ENCODE data around the gene FCN1.
A peak's percentile ranks its signal among the peaks of the same experiment; 100 is the strongest.
"Not testable (repeated sequence)": the region's sequence is repeated elsewhere in the genome, so short reads cannot be mapped to it uniquely, and the experiment has no call there.

FCN1 gene

DNA sequence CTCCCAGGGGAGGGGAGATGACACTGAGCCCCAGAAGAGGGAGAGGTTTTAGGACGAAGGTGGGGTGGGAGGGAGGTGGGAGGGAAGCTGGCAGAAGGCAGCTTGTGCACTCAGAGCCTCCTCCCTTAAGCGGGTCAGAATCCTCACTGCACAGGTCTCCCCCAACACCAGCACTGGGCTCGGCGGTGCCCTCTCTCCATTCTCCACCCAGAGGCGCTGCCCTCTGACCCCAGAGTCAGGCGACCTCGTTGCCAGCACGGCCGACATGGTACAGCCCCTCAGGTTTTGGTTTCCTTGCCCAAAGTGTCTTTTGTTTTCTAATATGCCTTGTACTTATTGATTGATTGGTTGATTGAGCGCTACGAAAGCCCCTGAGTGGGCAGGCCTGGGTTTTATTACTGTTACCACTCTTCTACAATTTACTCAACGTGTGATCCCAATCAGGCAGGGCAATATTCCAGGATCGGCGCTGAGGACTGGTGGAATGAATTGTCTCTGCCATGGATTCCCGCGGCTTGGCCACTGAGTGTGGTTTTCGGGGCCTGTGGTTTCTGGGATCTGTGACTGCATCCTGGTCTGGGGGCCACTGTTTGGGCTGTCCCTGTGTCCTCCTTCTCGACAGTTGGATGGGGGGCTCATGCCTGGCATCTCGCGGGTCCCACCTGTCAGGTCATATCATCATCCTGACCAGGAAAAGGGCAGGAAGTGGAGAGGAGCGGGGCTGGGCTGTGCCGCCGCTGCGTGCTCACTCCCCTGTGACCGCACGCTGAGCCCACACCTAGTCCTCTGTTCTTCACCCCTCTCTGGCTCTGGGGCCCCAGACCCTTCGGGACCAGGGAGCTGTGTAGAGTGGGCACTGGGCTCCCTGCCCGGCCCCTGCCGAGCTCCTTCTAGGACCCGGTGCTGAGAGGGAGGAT lies 46.7 kb downstream of the FCN1 start:
- DNase-seq, result no peak

DNA sequence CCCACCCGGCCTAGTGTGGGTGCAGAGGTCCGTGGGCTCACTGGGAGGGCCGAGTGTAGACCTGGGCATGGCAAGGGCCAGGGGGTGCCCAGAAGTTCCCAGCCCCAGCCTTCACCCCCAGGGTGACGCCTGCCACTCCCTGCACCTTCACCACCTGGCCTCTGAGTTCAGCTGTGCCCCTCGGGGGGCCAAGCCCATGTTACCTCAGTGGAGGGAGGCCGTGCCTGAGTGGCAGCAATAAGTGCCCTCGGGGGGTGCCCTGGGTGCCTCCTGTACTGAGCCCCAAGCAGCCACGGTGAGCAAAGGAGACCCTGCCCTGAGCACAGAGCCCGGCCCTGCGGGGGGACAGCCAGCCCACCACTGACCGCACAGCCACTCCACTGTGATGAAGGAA lies 47.4 kb downstream of the FCN1 start:
- DNase-seq, result no peak

DNA sequence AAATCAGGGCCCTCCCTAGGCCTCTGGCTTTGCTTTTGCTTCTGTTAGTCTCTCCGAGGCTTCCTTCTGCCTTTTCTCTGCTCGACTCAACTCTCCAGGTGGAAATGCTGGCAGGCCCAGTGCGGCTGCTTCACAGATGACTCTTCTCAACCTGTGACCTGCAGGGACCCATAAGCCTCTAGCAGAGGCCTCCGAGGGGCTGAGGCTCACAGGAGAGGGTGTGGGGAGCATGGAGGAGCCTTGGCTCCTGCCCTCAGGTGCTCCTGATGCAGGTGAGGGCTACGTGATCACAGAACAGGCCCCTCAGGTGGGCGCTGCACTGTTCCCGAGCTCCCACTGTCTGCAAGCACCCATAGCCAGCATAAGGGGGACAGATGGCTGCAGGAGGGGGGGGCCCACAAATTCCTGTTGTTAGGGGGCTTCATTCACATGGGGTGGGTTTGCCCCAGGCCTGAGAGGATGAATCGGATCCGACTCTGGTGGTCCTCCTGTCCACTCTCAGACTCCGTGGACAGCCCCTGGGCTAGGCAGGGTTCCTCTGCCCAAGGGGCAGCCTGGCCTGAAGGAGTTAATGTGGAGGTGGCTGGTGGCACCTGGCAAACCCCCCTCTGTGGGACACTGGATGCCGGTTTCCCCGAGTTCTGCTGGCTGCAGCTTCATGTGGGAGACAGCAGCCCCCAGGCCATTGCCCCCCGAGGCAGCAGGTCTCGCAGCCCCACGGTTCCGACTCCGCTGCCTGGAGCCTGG lies 48.0 kb downstream of the FCN1 start:
- DNase-seq, result peak; percentile 55

DNA sequence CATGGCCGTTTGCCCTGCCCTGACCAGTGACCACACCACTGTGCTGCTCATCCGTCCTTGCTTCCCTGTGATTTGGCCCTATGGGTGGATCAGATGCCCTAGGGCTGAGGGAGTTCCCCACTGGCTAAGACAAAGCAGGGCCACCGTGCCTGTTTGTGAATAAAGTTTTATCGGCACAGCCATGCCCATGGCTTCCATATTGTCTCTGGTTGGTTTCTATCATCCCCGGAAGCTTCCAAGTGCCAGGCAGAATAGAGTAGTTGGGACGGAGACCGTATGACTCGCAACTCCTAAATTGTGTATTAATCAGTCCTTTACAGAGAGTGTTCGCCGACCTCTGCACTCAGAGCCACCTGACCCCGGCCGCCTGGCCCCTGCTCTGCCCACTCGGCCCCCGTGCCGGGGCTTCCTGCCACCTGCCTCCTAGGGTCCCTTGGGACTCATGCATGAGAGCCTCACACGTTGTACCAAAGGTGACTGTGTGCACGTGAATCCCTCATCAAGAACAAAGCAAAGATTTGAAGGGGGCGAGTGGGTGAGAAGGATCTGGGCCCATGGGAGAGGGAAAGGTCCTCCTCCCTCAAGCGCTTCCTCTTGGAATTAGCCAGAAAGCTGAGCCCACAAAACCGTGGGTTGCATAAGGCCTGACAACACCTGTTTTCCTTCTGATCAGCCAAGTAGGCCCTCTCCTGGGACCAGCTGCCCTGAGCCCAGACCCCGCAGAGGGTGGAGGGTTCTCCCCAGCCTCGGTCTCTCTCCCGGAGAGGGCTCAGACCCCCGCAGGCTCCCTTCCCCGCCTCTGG lies 48.8 kb downstream of the FCN1 start:
- DNase-seq, result peak; percentile 55

DNA sequence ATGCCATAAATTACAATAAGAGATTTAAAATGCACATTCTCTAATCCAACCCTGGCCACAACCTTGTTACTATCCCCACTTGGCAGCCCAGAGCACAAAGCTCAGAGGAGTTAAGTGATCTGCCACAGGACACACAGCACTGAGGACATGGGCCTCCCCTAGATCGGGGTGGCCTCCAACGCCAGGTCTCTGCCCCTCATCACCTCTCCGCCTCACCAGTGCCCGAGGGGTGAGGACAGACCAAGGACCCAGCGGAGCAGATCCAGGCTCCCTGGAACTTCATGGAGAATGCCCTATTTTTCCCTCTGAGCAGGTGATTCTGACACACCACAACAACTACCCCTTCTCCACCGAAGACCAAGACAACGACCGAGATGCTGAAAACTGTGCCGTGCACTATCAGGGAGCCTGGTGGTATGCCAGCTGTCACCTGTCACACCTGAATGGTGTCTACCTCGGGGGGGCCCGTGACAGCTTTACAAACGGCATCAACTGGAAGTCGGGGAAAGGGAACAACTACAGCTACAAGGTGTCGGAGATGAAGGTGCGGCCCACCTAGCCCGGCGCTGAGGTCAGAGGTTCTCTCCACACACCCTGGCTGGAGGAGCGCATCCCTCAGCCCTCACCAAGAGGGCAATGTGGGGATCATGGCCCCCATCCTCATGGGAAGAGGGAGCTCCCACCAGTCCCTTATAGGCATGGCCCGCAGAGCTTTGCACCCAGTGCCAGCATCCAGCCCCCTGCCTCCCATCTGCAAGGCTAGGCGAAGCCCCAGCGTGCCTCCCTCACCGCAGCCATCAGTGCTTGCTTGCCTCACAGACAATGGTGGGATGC lies 49.6 kb downstream of the FCN1 start:
- peak; percentile 15 for DNase-seq

DNA sequence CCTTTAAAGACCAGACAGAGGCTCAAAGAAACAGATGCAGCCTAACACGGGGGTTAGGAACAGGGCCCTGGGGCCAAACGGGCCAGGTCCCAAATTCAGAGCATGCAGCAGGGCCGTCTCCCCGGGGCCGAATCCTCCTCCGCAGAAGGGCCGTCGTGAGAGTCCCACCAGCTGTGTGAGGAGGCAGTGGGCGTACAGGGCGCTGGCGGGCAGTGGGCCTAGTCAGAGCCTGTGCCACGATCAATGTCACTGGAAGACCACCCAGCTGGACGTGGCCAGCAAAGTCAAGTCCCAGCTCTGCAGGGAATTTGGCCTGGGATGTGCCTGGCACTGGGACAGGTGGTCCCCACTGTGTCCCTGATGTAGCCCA lies 52.9 kb downstream of the FCN1 start:
- DNase-seq, result no peak

- no peak for DNase-seq
These were observed 53.5 kb downstream of the FCN1 start for GRCh38 chr9:134863941-134864820.

DNA sequence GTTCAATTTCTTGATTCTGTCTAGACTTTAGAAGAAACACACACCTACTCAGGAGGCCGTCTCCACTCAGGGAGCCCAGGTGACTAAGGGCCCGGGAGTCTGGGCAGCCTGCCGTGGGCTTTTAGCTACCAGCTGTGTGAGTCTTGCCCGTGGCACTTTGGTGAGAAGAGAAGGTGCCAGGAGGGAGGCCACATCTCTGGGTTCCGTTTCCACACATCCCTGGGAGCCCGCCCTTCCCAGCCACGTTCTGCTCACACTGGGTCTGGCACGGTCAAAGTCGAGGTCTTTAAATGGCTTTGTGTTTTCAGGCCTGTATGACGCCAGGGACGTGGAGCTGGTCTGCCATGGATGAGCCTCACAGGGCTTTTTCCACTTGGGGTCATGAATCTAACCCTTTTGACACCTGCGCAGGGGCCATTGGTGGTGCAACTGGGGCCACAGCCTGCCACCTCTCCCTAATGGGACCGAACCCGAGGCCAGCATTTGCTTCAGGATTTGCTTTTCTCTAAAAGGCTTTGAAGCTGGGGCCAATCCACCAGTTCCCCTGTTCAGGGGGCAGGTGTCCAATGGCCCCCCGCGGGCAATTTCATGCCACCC lies 54.3 kb downstream of the FCN1 start:
- DNase-seq, result no peak

DNA sequence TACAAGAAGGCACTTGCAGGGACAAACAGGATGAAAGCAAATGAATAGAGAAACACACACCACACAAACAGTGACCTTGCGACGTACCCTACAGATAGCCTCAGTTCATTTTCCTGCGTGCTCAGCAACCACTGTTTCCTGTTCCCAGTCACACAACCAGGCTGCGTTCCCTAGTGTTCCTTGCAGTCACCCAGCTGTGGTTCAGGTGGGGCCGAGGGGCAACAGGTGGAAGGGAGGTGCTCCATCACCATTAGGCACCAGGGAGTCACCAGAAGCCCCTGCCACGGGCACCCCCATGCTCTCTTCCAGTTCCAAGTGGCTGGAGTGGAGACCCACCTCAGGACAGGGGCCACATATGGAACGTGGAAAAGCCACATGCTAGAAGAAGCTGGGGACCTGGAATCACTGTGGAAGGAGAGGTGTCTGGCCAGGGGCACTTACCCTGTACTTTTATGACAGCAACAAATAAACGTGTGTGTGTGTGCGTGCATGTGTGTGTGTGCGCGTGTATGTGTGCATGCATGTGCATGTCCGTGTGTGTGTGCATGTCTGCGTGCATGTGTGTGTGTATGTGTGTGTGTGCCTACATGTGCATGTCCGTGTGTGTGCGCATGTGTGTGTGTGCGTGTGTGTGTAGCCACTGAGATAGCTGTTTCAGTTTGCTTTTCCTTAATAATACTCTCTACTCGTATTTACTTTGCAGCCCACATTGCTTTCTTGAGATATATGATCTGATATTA lies 55.9 kb downstream of the FCN1 start:
- no peak for DNase-seq

DNA sequence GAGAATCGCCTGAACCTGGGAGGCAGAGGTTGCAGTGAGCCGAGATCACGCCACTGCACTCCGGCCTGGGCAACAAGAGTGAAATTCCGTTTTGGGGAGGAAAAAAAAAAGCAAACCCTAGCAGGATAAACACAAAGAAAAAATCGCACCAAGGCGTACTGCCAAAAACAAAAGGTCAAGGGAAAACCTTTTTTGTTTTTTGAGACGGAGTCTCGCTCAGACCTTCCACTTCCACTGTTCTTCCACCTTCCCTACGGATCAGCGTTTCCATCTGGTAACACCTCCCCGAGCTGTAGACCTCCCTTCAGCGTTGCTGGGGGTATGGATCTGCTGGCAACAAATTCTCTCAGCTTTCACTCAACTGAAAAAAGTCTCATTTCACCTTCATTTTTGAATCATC lies 57.2 kb downstream of the FCN1 start:
- DNase-seq, result no peak

DNA sequence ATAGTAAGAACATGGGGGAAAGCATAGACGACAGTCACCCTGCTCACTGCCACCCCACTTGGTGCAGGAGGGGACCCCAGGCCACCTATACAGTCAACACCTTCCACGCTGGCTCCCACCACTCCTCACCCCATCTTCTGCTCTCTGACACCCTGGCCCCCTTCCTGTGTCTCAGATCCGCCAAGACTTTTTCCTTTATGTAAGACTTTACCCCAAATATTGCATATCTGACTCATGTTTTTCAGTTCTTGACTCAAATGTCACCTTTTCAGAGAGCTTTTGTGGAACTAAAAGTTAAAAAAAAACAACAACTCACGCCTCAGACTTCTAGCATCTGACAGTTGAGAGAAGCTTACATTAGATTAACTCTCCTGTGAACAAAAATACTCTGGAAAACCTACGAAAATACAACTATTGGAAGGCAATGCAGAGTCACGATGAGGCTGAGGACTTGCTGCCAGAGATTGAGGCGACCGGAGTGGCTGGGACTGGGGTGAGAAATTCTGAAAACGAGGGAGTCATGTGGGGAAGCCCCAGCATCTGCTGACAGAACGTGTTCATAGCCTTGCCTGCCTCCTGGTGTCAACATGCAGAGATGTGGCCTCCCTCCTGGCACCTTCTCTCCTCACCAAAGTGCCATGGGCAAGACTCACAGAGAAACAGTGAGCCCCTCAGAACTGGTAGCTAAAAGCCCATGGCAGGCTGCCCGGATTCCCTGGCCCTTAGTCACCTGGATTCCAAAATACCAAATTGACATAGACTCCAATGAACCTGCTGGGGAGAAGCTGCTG lies 59.5 kb downstream of the FCN1 start:
- no peak for DNase-seq

DNA sequence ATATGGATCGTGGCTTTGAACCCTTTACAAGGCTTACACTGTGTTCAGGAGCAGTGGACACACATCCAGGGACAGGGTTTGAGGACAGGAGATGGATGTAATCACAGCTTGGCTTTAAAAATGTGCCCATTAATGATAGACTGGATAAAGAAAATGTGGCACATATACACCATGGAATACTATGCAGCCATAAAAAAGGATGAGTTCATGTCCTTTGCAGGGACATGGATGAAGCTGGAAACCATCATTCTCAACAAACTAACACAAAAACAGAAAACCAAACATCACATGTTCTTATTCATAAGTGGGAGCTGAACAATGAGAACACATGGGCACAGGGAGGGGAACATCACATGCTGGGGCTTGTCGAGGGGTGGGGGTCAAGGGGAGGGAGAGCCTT lies 60.3 kb downstream of the FCN1 start:
- not testable (repeated sequence) for DNase-seq

- no peak for DNase-seq
These were observed 61.8 kb downstream of the FCN1 start for GRCh38 chr9:134855900-134856377.

Measured in NCI-H2171 (cell line).